GM12891 (cell line): ENCODE results near the gene TIAM1.

Experiments used
- POLR2A ChIP-seq: IDR thresholded peaks from 2 replicates; pipeline ENCODE4 v1.6.1; 2011; ENCODE audit warnings: low read depth, low read length, control low read depth
- POLR2AphosphoS5 ChIP-seq: IDR thresholded peaks from 2 replicates; pipeline ENCODE4 v1.6.1; 2011; ENCODE audit warnings: low read depth, low read length, control low read depth
- SPI1 ChIP-seq: IDR thresholded peaks from 2 replicates; pipeline ENCODE4 v1.6.1; 2011; ENCODE audit warnings: low read depth, low read length, control low read depth
- TAF1 ChIP-seq: IDR thresholded peaks from 2 replicates; pipeline ENCODE4 v1.6.1; 2011; ENCODE audit warnings: low read depth, low read length, control low read depth

GRCh38 chr21:31141389-31142000 lies 202.6 kb downstream of the TIAM1 start:
- TF ChIP-seq POLR2A (no peak), POLR2AphosphoS5 (no peak), TAF1 (no peak), SPI1 (no peak)
